Measurements from ENCODE around the gene SLX4IP.

DNA sequence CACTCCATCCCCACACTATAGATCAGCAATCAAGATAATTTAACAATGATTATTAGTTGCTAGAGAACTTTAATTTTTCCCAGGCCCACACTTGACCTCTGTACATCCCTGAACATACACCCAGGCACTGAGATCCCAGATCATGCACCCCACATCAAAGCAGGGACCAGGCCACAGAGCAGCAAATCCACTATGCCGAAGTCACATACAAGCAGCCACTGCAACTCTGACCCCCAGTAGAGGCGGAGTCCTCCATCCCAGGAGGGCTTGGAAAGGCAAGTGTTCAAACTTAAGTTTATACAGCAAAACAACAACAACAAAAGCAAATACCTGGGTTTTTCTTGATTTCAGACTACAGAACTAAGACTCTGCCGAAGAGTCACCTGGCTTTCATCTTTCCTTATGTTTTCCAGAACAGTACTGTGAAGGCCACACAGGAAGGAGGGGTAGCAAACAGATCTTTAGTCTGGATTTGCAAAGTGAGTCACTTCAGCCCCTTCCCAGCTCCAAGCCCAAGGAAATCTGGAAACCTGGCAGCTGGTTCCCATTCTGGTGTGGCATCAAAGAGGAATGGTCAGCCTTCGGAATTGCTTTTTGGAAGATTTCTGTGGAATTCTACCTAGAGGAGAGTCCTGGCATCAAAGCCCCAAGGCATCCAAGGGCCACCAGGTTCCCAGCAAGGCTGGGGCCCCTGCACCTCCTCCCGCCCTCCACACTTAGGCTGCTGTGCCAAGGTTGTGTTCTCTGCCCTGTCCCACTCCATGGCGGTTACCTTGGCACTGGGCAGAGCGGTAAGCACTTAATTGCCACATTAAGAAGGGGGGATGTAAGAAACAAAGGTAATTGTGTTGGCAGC is 231.3 kb downstream of the SLX4IP start:
- TF ChIP-seq POLR2AphosphoS5 (IDR thresholded peaks at IDR 0.05) (no peak), POLR2A (IDR thresholded peaks at IDR 0.05) (no peak)
- TF ChIP-seq, protein P1, sequence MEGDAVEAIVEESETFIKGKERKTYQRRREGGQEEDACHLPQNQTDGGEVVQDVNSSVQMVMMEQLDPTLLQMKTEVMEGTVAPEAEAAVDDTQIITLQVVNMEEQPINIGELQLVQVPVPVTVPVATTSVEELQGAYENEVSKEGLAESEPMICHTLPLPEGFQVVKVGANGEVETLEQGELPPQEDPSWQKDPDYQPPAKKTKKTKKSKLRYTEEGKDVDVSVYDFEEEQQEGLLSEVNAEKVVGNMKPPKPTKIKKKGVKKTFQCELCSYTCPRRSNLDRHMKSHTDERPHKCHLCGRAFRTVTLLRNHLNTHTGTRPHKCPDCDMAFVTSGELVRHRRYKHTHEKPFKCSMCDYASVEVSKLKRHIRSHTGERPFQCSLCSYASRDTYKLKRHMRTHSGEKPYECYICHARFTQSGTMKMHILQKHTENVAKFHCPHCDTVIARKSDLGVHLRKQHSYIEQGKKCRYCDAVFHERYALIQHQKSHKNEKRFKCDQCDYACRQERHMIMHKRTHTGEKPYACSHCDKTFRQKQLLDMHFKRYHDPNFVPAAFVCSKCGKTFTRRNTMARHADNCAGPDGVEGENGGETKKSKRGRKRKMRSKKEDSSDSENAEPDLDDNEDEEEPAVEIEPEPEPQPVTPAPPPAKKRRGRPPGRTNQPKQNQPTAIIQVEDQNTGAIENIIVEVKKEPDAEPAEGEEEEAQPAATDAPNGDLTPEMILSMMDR (IDR thresholded peaks at IDR 0.05): no peak

All from prostate gland (tissue), 2 donors.